ENCODE data around the gene CLCN2. TPM values are rescaled to one million over a fixed set of nuclear protein-coding genes. Genes with fewer than 3 reads are reported as not detected.

CLCN2 gene
- total and polyA plus RNA-seq, 11 donors, result 1.2 to 3.6 (median 2.0) TPM

DNA sequence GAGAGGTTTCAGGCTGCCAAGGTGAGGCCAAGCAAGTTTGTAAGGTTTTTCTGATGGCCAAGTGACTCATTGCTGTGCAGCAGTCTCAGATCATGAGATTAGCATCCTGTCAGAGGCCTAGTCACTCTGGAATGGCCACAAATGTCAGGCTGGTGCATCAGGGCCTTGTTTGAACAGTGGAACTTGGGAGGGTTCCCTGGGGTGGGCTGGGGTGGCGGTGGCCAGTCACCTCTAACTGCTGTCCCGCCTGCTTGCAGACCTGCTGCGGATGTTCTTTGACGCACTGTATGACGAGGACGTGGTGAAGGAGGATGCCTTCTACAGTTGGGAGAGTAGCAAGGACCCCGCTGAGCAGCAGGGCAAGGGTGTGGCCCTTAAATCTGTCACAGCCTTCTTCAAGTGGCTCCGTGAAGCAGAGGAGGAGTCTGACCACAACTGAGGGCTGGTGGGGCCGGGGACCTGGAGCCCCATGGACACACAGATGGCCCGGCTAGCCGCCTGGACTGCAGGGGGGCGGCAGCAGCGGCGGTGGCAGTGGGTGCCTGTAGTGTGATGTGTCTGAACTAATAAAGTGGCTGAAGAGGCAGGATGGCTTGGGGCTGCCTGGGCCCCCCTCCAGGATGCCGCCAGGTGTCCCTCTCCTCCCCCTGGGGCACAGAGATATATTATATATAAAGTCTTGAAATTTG, 26.8 kb downstream of the CLCN2 start:
- intact Hi-C loops (cut with DNase I), result loop anchor here in 2 of 10 donors (2.0 kb wide), 1 partner anchor 14 kb away; no protein-coding TSS in a partner anchor
- 83 to 86% (median 84%) methylated on average over 14 to 15 of the region's 15 CpGs for WGBS, 4 donors
- TF ChIP-seq CTCF (IDR thresholded peaks at IDR 0.05) (no peak), POLR2A (IDR thresholded peaks at IDR 0.05) (no peak)
- H3K4me3 ChIP-seq, result no peak overlapping the region
- ATAC-seq (no peak), DNase-seq (peak in 2 of 5 donors; percentile 25 to 30)
- peaks cover 11 to 49% (median 36%) of the 10 kb centered on the region in 12 donors for H3K4me1 ChIP-seq
- no peaks in the 10 kb centered on the region for H3K9me3 ChIP-seq
- H3K27me3 ChIP-seq, result no peaks in the 10 kb centered on the region
- peak overlapping the region in 6 of 12 donors; percentile 90 to 100 (median 96) for H3K27ac ChIP-seq
- H3K36me3 ChIP-seq, result peaks cover 8 to 58% (median 57%) of the 10 kb centered on the region in 9 donors

GRCh38 chr3:184333700-184334099, 27.7 kb downstream of the CLCN2 start:
- peak overlapping the region in 2 of 12 donors; percentile 11 to 48 for H3K27ac ChIP-seq
- H3K4me3 ChIP-seq, result no peak overlapping the region
- H3K9me3 ChIP-seq, result no peaks in the 10 kb centered on the region
- WGBS, 4 donors, result 77 to 87% (median 86%) methylated on average over 2 to 3 of the region's 3 CpGs
- peaks cover 8 to 68% (median 66%) of the 10 kb centered on the region in 9 donors for H3K36me3 ChIP-seq
- H3K4me1 ChIP-seq, result peaks cover 11 to 41% (median 28%) of the 10 kb centered on the region in 12 donors
- ATAC-seq, result no peak
- no peaks in the 10 kb centered on the region for H3K27me3 ChIP-seq
- intact Hi-C loops (cut with DNase I), result loop anchor here in 2 of 10 donors (2.0 kb wide), 1 partner anchor 13 kb away; no protein-coding TSS in a partner anchor
- DNase-seq, result peak in 1 of 5 donors; percentile 19
- no peak for TF ChIP-seq POLR2A (IDR thresholded peaks at IDR 0.05)
- TF ChIP-seq CTCF (IDR thresholded peaks at IDR 0.05), result no peak

- H3K4me3 ChIP-seq, result no peak overlapping the region
- no peaks in the 10 kb centered on the region for H3K9me3 ChIP-seq
- WGBS, 4 donors, result 77 to 86% (median 82%) methylated on average over 6 of the region's 6 CpGs
- peak overlapping the region in 6 of 12 donors; percentile 3 to 67 (median 25) for H3K27ac ChIP-seq
- H3K27me3 ChIP-seq, result no peaks in the 10 kb centered on the region
- peaks cover 10 to 73% (median 71%) of the 10 kb centered on the region in 9 donors for H3K36me3 ChIP-seq
- TF ChIP-seq CTCF (IDR thresholded peaks at IDR 0.05), result no peak
- no peak for TF ChIP-seq POLR2A (IDR thresholded peaks at IDR 0.05)
- intact Hi-C loops (cut with DNase I), result no loop called here
- peak in 1 of 5 donors; percentile 12 for DNase-seq
- no peak for ATAC-seq
- H3K4me1 ChIP-seq, result peaks cover 6 to 36% (median 24%) of the 10 kb centered on the region in 12 donors
Measured at GRCh38 chr3:184333190-184333589, 28.2 kb downstream of the CLCN2 start.

- Histone ChIP-seq H3K27ac (peak overlapping the region in 8 of 12 donors; percentile 11 to 67 (median 32)), H3K36me3 (peaks cover 10 to 79% (median 78%) of the 10 kb centered on the region in 9 donors), H3K4me3 (no peak overlapping the region), H3K9me3 (no peaks in the 10 kb centered on the region), H3K27me3 (no peaks in the 10 kb centered on the region), H3K4me1 (peaks cover under 1 to 29% (median 17%) of the 10 kb centered on the region in 12 donors)
- 68 to 73% (median 72%) methylated on average over 10 of the region's 10 CpGs for WGBS, 4 donors
- intact Hi-C loops (cut with DNase I), result no loop called here
- no peak for ATAC-seq
- TF ChIP-seq POLR2A (IDR thresholded peaks at IDR 0.05) (no peak), CTCF (IDR thresholded peaks at IDR 0.05) (no peak)
- no peak for DNase-seq
Measured at GRCh38 chr3:184332370-184333090, 28.9 kb downstream of the CLCN2 start.
